Measurements from ENCODE around the gene TGFB2.

TGFB2 gene

DNA sequence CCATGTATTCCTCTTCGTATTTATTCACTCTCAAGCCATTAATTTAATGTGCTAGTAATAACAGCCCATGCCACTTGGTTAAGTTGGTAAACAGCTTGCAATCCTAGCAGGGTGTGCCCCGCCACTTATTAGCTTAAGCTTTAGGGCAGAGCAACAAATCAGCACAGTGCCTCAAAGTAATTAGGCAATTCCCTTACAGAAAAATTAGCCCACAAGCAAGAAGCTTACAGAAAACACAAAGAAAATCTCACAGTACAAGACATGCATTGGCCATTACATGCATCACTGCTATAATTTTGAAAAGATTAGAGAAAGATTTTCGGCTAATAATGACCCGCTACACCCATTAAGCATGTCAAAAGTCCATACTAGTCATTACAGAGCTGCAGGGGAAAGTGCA is 47.6 kb downstream of the TGFB2 start:
- no peak for DNase-seq

DNA sequence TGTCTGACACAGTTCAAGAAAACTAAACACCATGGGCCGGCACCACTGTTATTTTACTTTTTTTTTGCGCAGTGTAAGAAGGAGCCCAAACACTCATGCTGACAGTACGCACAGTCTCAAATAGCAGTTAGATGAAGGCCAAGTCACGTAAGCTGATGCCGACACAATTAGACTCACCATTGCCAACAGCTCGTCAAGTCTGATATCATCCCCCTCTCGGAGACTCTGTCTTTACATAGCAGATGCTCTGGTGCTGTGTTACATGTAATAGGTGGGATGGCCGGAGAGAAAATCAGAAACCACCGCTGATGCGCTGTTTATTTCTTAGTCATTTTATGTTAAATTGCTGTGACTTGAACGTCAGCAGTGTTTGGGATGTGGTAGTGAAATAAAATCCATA is 49.3 kb downstream of the TGFB2 start:
- no peak for DNase-seq

DNA sequence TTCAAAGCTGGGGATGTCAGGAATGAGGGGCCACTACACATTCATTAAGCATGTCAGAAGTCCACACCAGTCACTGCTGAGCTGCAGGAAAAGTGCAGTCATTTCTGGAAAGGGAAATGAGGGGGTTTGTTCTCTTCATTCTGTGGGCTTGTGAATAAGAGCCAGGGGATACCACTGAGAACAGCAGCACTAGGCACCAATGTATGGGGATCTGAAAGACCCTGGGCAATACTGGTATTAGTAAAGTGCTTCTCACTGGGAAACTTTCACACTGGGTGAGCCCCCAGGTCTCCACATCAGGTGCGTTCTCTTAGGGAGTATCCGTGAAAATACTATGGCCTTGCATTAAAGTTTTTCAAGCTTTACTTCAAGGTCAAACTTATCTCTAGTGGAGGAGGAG is 49.9 kb downstream of the TGFB2 start:
- no peak for DNase-seq

DNA sequence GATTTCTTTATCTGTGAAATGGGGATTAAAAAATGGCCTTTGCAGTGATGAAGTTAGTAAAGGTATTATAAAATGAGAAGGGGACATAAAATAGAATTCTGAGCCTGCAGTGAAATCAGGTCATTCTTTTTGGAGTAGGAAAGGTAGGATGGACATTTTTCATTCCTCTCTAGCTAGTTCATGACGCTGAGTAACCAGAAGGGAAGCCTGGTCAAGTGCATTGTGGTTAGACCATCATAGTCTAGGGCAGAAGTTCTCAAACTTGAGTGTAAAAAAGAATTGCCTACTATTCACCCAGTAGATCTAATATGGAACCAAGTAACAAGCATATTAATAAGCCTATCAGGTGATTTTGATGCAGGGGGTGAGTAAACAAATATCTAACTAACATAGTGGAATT is 50.8 kb downstream of the TGFB2 start:
- DNase-seq, result no peak

DNA sequence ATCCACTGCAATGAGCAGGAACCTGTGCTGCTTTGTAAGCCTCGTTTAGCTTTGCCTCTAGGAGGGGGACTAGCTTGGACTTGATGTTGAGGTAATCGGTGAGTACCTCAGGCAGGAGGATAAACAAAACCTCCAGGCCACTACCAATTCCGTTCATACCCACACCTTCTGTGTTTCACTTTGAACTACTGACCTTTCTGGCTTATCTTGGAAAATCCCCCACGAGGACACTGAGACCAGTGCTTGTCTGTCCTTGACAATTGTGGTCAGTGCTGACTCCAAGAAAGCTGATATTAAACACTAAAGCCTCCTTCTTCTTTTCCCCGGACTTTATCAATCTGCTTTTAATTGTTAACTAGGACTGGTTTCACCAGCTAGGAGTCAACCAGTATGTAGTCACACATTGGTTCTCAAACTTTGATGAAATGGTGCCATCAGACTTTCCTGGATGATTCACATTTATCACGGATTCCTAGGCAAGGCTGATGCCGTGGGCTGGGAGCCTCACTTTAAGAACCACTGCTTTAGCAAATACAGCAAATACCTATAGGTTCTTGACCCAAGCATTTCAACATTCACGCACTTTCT is 52.7 kb downstream of the TGFB2 start:
- no peak for DNase-seq

DNA sequence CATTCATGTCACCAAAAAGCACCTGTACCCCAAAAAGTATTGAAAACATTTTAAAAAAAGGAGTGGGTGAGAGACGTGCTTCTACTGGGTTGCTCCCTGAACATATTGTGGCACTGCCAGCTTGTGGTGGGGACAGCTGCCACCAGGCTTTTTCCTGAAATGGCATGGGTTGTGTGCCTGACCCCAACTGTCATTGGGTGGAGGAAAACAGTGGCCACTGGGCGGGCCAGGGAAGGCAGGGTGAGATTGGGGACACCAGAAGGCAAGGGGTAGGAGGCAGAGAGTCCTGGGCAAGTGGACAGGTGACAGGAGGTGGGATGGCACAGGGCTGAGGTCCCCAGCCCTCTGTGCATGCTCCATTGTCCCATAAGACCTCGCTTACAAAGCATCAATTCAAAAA is 55.5 kb downstream of the TGFB2 start:
- DNase-seq, result no peak

DNA sequence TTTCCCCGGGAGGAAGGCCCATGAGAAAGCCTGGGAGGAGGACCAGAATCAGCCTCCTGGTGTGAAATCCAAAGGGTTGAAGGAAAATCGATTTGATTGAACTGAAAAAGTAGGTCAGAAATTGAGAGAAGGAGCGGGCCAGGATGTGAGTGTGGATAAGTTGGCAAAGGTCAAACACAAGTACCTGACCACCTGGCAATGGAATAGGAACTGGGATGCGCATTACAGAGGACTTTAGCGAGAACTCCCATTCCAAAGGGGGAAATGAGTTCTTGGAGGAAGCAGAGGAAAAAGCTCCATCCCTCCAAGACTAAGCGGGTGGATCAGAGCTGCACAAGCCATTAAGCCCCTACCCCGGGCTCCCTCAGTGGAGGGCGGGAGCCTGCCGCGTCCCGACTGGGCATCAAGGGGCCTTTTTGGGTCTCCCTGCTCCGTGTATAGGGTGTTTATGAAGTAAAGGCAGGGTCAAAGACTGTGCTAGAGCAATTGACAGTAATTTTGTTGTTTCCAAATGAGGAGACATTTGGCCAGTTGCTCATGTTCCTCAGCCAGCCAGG is 56.4 kb downstream of the TGFB2 start:
- DNase-seq, result no peak

DNA sequence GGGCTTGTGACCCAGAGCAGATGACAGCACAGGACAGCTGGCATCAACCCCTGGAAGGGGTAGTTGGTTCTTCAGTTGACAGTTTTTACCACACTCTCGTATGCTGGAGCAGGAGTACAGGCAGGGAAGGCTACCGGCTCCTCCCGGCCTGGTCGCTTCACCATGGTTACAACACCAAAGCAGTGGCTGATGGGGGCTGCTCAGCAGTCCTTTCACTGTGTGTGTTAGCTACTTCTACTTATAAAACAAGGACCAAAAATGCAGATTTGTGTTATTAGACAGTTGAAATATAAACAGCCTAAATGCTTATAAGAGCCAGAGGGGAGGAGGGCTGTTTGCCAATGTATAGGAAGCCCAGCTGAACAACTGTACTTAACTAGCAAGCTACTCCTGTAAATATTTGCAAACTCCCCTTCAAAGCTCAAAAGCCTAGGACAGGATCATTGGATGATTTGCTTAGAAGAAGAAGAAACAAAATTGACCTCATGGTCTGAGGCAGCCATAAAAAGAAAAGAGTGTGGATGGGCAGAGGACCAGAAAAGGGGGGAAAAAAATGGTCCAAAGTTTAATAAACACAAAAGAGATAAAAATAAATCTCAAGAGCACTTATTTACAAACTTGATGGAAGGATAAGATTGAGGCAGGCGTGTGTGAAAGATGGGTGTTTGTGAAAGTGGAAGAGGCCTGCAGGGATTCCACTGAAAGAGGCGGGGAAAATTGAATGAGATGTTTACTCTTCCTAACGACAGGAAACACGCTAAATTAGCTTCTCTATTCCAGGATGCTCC is 57.1 kb downstream of the TGFB2 start:
- no peak for DNase-seq

DNA sequence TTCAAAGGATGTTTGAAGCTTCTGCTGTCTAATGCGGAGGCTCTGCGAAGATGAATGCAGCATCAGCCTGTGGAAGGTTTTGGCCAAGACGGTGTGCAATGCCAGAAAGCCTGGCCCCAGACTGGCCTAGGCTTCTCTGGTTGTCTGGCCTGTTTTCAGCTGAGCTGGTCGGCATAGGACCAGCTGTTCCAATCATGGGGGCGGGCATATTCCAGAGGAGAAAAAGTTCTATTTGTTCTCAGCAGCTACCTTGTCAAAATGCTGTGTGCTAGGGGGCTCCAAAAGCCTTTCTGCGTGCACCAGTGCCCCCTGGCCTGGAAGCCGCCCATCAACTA is 57.6 kb downstream of the TGFB2 start:
- DNase-seq, result no peak

DNA sequence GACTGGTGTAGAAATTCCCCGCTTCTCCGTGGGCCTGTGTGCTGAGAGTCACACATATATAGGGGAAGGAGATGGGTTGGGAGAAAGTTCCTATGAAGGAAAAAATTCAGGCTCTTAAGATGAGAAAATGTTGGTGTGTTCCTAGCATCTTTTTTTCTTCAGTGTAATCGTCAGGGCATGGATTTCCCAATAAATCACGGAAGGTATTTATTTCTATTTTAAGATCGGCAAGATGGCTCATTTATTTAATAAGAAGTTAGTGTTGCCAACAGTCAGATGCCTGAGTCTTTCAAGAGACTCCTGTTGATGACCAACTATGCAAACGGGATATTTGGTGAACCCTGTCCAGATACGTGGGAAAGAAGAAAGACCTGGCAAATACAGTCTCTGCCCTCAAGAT is 58.2 kb downstream of the TGFB2 start:
- no peak for DNase-seq

DNA sequence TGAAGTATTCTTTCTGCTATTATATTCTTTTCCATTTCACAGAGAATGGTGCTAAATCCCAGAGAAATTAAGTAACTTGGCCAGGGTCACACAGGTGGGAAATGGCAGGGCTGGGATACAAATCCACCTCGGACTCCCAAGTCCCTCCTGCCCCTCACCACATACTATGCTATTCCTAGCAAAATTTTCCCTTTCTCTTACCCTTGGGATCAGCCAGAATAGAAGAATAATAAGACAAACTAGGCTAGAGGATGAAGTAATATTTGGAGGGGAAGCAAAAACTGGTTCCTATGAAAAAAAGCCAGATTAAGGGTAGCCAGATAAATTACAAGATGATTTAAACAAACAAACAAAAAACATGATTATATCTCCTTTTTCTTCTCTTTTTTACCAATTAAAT is 62.5 kb downstream of the TGFB2 start:
- DNase-seq, result no peak

DNA sequence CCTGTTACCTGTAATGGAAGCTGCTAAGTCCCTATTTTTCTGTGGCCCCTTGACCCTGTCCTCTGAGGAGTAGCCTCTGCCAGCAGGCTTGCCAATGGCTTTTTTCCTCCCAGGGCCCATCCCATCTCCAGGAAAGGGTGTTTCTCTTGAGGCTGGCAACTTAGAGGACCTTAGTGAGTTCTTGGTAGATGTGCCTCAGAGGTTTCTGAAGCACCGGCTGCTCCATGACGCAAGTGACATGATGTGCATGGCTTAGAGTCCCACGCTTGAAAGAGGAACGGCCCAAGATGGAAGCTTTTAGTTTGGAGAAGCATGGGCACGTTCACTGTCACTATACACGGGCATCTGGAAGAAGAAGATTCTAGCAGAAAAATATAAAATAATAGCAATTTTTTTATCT is 63.0 kb downstream of the TGFB2 start:
- no peak for DNase-seq

DNA sequence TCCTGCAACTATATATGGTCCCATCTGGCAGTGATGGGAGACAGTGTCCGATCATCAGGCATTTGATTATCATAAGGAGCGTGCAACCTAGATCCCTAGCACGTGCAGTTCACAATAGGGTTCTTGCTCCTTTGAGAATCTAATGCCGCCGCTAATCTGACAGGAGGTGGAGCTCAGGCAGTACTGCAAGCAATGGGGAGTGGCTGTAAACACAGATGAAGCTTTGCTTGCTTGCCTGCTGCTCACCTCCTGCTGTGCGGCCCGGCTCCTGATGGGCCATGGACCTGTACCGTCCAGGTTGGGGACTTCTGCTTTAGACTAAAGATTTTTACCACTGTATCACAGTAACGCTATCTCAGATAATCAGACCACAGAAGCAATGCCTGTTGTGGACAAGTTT is 63.8 kb downstream of the TGFB2 start:
- no peak for DNase-seq

DNA sequence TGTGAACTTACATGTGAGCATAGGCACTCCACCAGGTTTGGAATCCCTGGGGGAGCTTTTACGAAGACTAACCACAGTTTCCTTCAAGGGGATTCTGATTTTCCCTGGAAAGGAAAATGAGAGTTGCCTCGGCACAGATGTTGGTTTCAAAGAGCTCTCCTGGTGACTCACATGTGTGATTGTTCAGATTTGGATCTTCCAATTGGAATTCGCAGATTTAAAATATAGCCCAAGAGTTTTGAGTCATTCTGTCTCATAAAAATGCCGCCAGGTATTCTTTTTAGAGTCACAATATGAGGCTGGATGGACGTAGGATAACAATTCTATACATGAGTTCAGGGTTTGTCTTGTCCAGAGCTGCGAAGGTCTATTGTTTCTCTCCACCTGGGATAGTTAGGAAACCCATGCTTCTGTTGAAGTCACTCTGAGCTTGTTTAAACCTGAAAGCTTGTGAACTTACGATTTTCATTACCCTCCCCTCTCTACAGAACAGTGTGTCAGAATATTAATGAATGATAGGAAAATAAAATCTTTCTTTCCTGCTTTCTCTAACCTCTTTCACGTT is 64.9 kb downstream of the TGFB2 start:
- DNase-seq, result no peak

DNA sequence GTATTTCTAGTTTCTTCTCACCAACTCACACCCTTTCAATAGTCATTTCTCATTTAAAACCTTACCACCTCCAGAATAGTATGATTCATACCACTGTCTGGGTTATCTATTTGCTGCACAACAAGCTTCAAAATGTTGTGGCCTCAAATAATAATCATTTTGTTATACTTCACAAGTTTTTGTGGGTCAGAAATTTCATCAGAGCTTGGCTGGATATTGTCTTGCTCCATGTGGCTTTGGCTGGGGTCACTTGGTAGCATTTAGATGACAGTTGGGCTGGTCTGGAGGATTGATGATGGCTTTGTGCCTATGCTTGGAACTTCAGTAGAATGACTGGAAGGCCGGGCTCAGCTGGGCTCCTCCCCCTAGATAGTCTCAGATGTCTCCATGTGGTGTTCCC is 66.0 kb downstream of the TGFB2 start:
- no peak for DNase-seq

DNA sequence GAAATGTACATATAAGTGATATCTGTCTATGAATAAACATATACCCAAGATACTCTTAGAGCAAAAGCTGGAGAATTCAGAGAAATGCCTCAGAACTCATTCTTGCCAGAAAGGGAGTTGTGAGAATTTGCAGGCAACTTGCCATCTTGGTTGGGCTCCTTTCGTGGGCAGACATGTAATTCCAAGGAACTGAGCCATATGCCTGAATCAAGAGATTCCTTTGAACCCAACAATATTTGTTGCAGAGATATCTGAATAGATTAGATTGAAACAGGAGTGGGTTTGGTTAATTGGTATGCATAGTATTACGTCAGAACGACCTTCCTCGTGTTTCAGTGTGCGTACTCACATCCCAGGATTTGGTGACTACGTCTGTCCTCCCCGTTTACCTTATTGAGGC is 67.0 kb downstream of the TGFB2 start:
- no peak for DNase-seq

DNA sequence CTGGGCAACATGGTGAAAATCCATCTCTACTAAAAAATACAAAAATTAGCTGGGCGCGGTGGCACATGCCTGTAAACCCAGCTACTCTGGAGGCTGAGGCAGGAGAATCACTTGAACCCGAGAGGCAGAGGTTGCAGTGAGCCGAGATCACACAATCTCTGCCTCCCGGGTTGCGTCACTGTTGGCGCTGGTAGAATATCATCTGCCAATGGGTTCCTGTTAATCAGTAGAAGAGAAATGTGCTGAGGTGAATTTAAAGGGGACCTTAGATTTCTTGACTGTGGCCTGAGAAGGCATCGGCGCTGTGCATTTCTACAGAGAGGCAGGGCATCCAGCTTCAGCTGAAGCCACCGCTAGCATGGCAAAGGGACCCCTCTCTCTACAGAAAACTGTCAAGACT is 68.0 kb downstream of the TGFB2 start:
- no peak for DNase-seq

DNA sequence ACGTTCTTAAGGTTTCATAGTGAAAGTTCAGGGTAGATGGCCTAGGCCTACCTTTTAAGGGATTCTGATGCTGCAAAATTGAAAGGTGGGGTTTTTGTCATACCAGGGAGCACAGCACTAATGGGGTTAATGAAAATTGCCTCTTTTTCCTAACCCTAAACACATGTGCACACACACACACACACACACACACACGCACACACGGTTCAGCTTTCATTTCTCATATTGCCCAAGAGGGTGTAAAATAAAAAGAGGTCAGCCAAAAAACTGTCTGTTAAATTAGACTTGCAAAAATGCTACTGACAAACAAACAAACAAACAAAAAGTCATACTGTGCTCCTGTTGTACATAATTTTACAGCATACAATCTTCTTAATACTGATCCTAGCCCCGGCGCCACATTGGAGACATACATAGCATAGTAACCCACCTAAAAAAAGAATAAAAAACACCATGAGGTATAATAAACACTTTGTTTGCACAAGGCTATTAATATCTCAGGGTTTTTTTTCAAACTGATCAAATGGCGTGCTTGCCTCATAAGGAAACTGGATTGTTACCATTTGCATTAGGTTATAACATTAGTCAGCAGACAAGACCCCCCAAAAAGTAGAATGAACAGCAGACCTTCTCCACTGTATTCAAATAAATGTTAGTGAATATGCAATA is 69.1 kb downstream of the TGFB2 start:
- no peak for DNase-seq

DNA sequence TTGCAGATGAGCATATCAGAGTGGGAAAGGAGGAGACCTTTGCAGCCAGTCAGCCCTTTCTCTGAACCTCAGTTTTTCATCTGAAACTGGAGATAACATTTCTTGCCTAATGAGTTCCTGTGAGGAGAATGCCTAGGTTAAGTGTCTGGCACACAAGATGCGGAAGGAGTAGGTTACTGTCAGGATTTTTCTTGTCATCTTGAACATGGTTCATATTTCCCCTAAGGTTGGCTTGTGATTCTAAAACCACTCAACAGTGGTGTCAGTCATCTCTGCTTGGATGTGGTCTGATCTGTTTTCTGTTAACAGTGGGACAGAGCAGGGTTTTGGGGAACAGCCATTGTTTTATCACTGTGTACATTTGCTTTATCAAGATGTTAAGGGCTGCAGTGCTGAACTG is 70.6 kb downstream of the TGFB2 start:
- DNase-seq, result no peak

DNA sequence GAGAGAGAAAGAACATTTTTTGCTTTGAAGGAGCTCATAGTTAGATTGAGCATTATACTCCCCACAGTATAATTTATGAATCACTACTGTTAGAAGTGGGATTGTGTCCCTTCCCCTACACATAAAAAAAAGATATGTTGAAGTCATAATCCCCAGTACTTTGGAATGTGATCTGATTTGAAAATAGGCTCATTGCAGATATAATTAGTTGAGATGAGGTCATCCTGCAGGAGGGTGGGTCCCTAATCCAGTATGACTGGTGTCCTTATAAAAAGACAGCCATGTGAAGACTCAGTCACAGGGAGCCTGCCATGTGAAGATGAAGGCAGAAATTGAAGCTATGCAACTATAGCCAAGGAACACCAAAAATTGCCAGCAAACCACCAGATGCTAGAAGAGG is 76.4 kb downstream of the TGFB2 start:
- DNase-seq, result no peak

DNA sequence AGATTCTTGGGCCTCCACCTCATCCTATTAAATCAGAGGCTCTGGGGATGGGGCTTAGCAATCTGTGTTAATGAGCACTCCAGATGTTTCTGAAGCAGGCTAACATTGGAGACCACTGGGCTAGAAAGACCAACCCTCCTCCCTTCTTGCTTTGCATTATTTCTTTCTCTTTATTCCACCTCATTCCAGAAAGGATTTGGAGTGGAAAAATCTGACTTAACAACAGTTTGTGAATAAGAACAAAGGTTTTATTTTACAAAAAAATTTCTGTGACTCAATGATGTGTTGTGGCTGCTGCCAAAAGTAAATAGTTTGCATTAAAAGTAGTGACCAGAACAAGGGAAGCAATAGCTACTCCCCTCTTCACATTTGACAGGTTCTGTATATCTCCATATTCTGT is 79.4 kb downstream of the TGFB2 start:
- no peak for DNase-seq

DNA sequence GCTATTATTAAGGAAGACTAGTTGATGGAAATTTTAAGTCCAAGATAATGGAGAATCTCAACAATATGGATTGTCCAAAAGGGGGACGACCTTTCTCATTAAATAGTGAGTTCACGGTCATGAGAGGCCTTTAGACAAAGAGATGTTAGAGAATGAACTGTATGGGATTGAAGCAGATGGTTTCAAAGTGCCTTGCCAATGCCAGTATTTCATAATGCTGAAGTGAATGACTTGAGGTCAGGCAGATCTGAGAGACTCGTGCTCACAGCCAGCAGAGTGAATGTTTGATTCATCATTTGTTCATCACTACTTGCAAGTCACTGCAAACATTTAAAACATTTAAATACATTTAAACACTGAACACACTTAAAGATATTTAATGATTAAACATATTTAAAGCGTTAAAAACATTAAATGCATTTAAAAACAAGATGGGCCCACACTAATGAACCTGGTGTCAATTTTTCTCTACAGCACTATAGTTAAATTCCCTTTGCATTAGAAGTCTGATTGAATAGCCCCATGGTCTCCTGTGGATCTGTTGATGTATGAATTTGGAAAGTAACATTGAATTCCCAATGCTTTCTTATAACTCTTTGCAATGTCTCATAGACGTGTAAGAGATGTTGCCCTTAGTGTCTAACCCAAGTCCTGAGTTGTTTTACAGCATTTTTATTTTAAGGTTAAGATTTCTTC is 80.7 kb downstream of the TGFB2 start:
- no peak for DNase-seq

DNA sequence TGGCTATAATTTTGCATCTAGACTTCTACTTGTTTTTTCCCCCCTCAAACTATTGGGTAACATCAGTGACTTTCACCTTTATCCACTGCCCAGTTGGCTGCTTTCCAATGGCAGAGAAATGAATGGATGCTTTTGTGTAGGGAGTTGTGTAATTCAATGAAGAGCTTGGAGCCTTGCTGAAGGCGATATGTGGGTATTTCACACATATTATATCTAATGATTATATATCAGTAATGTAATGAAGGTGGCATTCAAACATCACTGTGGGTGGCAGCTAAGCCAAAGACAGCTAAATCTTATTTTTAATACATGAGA is 81.2 kb downstream of the TGFB2 start:
- DNase-seq, result no peak

DNA sequence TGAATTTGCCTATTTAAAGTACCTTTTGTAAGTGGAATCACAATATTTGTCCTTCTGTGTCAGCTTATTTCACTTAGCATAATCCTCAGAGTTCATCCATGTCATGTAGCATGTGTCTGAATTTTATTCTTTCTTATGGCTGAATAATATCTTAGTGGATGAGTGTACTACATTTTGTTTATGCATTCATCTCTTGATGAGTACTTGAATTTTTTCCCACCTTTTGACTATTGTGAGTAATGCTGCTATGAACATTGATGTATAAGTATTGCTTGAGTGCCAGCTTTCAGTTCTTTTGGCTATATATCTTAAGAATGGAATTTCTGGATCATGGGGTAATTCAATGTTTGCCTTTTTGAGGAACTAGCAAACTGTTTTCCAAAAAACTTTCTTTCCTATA is 84.2 kb downstream of the TGFB2 start:
- no peak for DNase-seq

Data from hippocampal formation (tissue), 2 donors.